GM12801 (cell line): ENCODE measurements around the gene TBL1XR1.

ENCODE experiments used
- TF ChIP-seq, protein P1 (sequence below): IDR thresholded peaks from one replicate; pipeline ENCODE4 v1.5.1; 2011; ENCODE audit warnings: control low read depth; ENCODE audit not compliant: insufficient read length; ENCODE audit errors: extremely low read depth

The TBL1XR1 gene

DNA sequence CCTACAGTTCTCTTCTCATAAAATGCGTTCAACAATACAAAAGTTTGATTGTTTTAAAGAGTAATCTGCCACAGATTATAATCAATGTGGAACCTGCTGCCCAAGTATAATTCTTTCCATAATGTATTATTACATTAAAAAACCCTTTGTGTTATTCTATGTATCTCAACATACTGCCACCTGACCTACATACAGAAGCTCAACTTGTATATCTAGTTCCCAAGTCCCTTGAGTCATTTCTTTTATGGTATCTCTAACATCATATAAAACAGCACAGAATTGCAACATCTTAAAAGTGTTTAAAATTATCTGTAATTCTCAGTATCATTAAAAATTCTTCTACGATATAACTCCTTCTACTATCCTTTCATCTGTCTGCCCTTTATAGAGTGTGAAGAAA is 70.3 kb downstream of the TBL1XR1 start:
- TF ChIP-seq, protein P1, sequence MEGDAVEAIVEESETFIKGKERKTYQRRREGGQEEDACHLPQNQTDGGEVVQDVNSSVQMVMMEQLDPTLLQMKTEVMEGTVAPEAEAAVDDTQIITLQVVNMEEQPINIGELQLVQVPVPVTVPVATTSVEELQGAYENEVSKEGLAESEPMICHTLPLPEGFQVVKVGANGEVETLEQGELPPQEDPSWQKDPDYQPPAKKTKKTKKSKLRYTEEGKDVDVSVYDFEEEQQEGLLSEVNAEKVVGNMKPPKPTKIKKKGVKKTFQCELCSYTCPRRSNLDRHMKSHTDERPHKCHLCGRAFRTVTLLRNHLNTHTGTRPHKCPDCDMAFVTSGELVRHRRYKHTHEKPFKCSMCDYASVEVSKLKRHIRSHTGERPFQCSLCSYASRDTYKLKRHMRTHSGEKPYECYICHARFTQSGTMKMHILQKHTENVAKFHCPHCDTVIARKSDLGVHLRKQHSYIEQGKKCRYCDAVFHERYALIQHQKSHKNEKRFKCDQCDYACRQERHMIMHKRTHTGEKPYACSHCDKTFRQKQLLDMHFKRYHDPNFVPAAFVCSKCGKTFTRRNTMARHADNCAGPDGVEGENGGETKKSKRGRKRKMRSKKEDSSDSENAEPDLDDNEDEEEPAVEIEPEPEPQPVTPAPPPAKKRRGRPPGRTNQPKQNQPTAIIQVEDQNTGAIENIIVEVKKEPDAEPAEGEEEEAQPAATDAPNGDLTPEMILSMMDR: no peak

DNA sequence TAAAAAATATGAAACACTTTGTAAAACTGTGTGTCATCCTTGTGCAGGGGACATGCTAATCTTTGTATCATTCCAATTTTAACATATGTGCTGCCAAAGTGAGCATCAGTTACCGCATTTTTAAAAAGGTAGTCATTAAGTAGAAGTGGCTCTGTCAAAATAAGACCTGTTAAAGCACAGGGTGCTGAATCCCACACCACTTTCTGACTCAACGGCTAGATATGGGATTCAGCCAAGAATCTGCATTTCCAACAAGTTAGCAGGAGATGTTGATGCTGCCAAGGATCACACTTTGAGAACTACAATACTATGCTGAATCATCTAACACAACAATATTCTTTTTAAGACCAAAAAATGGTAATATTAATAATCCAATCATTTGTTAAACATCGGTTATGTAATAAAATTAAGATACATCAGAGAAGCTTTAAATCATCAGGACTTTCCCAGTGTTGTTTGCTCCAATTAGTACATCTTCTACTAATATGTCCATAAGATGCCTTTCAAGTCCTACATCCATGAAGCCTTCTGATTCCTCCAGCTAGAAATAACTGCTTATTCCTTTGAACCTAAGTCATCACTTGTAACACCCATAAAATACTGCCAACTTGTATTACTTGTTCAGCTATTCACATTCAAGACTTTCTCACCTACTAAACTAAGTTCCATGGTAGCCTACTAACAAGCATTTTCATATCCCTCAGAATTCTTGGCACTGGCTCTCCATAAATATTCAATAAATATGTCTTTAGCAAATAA is 71.1 kb downstream of the TBL1XR1 start:
- TF ChIP-seq, protein P1: no peak

DNA sequence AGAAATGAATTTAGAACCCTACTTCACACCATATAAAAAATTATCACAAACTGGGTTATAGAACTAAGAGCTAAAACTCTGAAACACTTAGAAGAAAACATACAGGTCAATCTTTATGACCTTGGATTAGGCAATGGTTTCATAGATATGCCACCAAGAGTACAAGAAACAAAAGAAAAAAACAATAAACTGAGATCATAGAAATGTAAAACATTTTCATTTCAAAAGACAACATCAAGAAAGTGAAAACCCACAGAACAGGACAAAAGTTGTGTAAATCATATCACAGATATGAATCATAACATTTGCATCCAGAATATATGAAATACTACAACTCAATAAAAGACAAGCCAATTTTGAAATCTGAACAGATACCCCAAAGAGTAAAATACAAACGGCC is 72.4 kb downstream of the TBL1XR1 start:
- TF ChIP-seq, protein P1: no peak

DNA sequence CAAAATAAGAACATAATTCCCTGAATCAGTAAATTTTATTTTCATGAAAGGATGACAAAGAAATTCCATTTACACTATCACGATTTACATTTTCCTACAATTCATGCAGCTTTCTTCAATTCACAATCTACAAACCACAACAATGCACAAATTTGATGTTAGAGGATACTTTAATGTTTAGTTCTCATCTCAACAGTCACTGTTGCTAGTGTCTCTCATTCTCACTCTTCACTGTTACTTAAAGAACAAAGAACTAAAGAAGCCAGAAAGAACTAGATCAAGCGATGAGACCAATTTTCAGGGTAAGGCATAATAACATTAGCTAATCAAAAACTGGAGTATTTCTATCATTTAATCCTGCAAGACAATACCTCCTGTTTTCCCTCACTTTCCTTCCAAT is 73.5 kb downstream of the TBL1XR1 start:
- TF ChIP-seq, protein P1: no peak

DNA sequence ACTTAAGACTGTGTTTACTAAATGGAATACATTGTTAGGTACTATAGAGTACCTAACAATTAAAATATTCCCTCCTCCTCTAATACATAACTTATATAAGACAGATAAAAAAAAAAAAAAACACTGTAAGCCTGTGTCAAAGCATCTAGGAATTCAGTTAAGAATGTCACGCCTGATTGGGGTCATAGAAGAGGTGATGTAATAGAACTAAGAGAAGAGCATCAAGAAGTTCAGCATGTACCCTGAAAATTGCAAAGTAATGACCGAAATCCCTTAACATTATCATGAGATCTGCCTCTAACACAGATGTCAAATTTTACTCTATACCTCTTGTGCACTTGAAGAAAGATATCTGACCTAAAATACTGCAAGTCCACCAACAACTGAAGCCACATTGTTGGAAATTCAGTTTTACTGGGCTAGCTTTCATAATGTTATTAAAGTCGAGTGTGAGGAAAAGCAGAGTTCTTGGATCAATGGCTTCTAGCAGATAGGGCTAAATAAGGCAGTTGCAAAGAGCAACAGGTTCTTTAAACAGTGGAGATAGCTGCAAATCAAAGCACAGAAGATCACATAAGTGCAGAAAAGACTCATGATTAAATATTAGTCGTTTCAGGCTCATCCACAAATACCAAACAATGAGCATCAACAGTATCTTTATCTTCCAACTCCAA is 75.0 kb downstream of the TBL1XR1 start:
- TF ChIP-seq, protein P1: no peak

DNA sequence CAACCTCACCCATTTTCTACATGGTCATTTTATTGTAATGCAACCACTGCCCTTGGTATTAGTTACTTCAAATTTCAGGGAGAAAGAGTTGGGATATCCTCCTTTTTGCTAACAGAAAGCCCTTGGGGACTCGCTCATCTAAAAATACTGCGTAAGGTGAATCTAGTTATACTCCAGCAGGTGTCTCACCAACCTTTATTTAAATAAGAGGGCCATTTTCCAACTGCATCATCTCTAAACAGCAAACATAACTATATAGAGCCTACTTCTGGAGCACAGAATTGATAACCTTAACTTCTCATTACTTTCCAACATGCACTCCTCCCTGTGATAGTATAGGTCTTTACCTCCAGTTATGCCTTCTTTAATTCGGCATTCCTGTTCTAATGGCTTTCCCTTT is 77.5 kb downstream of the TBL1XR1 start:
- TF ChIP-seq, protein P1: no peak

DNA sequence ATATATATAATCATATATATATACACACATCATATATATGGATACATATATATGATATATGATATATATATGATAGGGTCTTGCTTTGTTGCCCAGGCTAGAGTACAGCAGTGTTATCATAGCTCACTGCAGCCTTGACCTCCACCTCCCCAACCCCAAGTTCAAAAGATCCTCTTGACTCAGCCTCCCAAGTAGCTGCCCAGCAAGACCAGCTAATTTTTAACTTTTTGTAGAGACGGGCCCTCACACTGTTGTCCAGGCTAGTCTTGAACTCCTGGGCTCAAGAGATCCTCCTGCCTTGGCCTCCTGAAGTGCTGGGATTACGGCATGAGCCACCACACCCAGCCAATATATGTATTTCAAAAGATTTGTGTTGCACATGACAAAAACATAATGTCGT is 83.0 kb downstream of the TBL1XR1 start:
- TF ChIP-seq, protein P1: no peak
